ENCODE measurements around the gene FST.

FST gene

DNA sequence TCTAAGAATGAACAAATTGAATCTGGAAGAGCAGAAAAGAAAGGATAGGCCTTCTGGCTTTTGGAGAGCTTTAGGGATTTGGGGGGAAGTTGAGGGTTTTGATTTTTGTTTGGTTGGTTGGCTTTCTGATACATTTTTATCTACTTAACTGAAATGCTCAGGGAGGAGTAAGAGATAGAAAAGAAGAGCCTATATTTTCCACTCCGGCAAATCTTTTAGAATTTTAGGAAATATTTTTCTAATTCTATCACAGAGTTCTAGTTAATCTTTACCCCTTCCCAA is 25.8 kb upstream of the FST start:
- no peak overlapping the region for H3K4me3 ChIP-seq (ENCODE audit: low read depth, low read length)
- TF ChIP-seq, protein P1, sequence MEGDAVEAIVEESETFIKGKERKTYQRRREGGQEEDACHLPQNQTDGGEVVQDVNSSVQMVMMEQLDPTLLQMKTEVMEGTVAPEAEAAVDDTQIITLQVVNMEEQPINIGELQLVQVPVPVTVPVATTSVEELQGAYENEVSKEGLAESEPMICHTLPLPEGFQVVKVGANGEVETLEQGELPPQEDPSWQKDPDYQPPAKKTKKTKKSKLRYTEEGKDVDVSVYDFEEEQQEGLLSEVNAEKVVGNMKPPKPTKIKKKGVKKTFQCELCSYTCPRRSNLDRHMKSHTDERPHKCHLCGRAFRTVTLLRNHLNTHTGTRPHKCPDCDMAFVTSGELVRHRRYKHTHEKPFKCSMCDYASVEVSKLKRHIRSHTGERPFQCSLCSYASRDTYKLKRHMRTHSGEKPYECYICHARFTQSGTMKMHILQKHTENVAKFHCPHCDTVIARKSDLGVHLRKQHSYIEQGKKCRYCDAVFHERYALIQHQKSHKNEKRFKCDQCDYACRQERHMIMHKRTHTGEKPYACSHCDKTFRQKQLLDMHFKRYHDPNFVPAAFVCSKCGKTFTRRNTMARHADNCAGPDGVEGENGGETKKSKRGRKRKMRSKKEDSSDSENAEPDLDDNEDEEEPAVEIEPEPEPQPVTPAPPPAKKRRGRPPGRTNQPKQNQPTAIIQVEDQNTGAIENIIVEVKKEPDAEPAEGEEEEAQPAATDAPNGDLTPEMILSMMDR (IDR thresholded peaks at IDR 0.05; ENCODE audit: insufficient read depth, low read depth, low read length, missing control alignments), result no peak
- DNase-seq (ENCODE audit: low read depth), result no peak

DNA sequence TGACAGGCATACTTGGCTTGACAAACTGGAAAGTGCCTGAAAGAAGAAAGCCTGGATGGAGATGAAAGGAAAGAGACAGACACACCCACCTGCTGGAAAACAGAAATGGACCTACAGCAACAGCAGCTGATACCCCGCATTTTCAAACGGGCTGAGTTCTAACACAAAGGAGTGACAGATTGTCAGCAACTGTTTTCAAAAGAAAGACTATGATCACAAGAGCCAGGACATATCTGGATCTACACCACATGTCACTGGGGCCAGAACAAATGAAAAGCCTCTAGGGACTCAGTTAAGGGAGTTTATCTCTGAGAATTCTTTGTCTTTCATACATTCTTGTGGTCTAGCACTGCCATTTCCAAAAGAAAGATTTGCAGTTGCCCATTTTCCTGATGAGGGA is 24.1 kb upstream of the FST start:
- no peak for DNase-seq (ENCODE audit: low read depth)
- TF ChIP-seq, protein P1 (IDR thresholded peaks at IDR 0.05; ENCODE audit: insufficient read depth, low read depth, low read length, missing control alignments), result no peak
- H3K4me3 ChIP-seq (ENCODE audit: low read depth, low read length), result no peak overlapping the region

DNA sequence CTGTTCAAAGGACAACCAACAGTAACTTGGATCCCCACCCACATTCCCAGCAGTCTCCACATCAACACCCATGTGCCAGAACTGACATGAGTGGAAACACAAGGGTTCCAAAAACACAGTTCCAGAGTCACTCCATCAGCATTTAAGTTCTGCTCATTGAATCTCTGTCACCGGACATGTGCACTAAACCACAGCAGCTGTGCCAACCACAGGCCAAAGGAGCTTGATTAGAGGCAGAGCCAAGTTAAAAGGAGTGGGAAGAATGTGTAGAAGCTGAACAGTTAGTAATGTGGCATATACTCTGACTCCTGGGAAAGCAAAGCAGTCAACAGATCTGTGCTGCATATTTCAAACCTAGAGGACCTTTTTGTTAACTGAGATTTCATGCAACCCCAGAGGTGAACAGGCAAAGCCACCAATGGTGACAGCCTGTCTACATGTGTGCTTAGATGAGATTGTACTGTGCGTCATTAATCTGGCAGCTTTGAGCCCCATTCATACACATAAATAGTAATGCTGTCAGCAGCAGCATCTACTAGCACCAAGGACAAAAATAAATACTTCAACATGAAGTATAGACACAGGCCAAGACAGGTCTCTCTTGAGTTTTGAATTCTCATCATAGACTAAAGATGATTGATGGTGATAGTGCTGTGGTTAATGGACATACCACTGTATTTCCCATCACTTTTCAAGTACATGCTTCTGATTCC is 16.4 kb upstream of the FST start:
- DNase-seq (ENCODE audit: low read depth), result no peak
- TF ChIP-seq, protein P1 (IDR thresholded peaks at IDR 0.05; ENCODE audit: insufficient read depth, low read depth, low read length, missing control alignments), result no peak
- H3K4me3 ChIP-seq (ENCODE audit: low read depth, low read length), result no peak overlapping the region

DNA sequence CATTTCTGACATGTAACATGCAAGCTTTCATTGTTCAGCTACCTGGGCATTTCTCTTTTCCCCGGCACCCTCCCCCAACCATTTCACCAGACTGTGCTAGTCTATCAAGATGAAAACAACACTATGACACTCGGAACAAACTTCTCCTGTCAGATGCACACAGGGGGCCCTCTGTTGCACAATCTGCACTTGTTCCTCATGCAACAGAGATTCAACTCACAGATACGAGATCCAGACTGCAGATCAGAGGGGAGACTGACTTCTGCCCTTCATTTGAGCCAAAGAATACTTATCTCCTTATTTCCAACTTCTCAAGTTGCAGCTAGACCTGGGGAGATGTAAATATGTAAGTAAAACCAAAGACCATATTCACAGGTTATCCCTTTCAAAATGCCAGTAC is 15.7 kb upstream of the FST start:
- no peak overlapping the region for H3K4me3 ChIP-seq (ENCODE audit: low read depth, low read length)
- TF ChIP-seq, protein P1 (IDR thresholded peaks at IDR 0.05; ENCODE audit: insufficient read depth, low read depth, low read length, missing control alignments), result no peak
- DNase-seq (ENCODE audit: low read depth), result no peak

DNA sequence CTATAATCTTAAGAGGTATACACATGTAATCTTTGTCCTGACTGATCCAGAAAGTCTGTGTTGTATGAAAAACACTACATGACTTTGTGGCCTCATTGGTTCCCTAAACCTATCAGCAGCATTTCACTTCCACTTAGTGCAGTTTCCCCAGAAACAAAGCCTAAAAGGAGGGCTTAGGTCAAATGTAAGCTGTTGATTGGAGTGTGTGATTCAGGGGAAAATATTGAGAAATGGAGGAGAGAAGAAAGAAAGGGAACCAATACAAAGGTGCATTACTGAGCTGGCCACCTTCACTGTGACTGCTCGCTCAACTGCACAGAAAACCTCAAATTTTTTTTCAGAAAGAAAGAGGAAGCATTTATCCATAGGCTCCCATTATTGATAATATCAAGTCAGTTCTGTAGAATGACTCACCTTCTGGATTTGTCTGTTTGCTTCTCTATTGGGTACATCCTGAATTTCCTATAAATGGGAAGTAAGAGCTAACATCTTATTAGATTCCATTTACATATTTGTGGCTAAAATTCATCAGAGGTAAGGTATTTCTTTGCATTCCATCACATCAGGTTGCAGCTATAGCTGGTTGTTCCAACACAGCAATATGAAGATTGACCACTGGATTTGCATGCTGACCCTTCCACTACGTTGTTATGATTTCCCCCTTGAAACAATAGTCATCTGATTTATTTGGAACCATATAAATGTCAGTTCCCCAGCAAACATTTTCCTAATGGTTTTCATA is 10.3 kb upstream of the FST start:
- DNase-seq (ENCODE audit: low read depth), result no peak
- H3K4me3 ChIP-seq (ENCODE audit: low read depth, low read length), result no peak overlapping the region
- TF ChIP-seq, protein P1 (IDR thresholded peaks at IDR 0.05; ENCODE audit: insufficient read depth, low read depth, low read length, missing control alignments), result no peak

DNA sequence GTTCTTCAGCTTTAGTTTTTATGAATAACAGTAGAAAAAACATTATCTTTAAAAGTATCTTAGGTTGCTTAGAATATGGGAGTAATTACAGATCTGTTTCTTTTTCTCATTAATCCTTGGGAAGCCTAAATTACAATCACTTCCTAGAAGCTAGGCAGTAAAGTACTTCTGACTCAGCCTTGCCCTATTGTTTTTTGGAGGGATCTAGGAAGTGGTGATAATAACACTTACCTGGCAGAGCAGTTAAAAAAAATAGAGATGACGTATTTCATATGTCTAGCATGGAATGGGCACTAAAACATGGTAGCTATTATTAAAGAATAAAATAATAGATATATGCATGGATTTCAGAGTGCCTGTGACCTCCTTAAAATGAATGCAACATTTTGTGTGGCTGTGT is 8.2 kb upstream of the FST start:
- H3K4me3 ChIP-seq (ENCODE audit: low read depth, low read length), result no peak overlapping the region
- no peak for DNase-seq (ENCODE audit: low read depth)
- TF ChIP-seq, protein P1 (IDR thresholded peaks at IDR 0.05; ENCODE audit: insufficient read depth, low read depth, low read length, missing control alignments), result no peak

All from GM12865 (cell line).